GM19372 (cell line): Measurements from ENCODE around the gene UBE2N.

Experiments
- ATAC-seq: cut with Tn5 transposase; IDR thresholded peaks from one replicate; pipeline ENCODE4 v1.9.1; 2021; ENCODE audit warnings: mild to moderate bottlenecking, low read depth, moderate library complexity; ENCODE audit not compliant: unreplicated experiment

UBE2N gene

GRCh38 chr12:93361151-93361919 is 80.4 kb downstream of the UBE2N start:
- ATAC-seq: no peak

- no peak for ATAC-seq
Measured at GRCh38 chr12:93360688-93361087, 81.1 kb downstream of the UBE2N start.

- ATAC-seq: no peak
Measured at GRCh38 chr12:93358821-93359220, 82.9 kb downstream of the UBE2N start.

- ATAC-seq: no peak
Measured at GRCh38 chr12:93358058-93358457, 83.7 kb downstream of the UBE2N start.

- ATAC-seq: no peak
Measured at GRCh38 chr12:93356214-93356613, 85.5 kb downstream of the UBE2N start.
